Right forelimb (tissue), 1 donor: Measurements from ENCODE around the gene SDR42E2.
"Not testable (repeated sequence)": the region's sequence is repeated elsewhere in the genome, so short reads cannot be mapped to it uniquely, and the experiment has no call there.

Experiments used
- DNase-seq: peaks from one replicate; pipeline ENCODE4 v3.0.0-alpha.2; 2018

SDR42E2 gene

DNA sequence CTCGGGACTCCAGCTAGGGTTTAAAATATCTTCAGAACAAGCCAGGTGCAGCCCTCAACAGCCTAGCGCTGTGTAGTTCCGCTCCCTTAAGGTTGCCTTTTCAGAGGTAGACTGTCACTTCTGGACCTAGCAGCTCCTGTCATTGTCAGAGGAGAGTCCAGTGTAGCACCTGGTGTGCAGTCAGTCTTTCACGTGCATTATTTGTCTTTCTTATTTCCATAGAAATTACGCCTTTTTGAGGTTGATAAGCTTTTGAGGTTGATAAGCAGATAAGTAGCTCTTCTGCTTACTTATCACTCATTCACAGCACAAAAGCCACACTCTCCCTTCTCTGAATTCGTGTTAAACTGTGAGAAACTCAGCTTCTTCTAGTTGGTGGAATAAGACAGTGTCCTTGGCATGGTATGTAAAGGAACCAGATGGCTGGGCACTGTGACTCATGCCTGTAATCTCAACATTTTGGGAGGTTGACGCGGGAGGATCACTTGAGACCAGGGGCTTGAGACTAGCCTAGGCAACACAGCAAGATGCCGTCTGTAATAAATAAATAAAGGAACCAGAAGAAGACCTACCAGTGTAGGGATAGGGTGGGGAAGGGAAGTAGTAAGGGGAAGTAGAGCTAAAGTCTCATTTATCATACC is 54.0 kb downstream of the SDR42E2 start:
- DNase-seq: no peak

DNA sequence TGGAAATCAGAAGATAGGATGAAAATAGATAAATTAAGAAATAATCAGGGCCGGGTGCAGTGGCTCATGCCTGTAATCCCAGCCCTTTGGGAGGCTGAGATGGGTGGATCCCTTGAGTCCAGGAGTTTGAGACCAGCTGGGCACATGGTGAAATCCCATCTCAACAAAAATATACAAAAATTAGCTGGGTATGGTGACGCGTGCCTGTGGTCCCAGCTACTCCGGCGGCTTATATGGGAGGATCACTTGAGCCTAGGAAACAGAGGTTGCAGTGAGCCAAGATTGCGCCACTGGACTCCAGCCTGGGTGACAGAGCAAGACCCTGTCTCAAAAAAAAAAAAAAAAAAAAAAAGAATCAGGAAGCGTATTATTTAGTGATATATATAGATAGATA is 54.5 kb downstream of the SDR42E2 start:
- not testable (repeated sequence) for DNase-seq

DNA sequence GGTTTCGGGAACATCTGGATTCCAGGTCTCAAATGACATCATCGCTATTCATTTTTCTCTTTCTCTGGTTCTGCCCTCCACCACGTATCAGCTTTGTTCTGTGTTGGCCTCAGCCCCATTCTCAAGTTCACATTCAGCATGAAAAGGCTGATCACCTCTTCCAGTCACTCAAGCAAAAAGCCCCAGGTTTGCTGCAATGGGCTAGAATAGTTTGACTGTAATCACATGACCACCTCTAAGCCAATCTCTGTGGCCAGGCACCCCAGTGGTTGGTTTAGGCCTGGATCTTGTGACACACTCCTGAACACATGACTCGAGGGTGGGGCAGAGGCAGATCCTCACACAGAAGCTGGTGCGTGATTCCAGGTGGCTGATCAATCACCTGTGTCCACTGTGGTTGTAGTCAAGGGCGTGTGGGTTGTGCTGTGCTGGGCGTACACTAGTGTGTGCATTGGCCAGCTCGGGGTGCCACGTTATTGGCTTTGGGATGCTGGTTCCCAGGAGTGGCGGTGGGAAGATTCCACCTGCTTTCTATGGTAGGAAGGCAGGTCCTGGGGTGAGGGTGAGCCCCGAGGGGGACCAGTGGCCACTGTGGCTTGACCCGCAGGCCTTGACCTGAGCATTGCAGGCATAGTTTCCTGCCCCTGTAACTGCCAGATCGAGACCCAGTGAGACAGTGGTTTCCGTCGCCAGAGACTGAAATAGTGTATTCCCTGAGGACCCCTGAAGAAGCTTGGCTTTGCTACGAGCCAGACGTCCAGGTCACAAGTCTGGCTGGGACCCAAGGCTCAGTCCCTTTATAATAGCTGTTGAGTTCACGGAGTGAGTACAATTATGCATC is 55.8 kb downstream of the SDR42E2 start:
- no peak for DNase-seq

DNA sequence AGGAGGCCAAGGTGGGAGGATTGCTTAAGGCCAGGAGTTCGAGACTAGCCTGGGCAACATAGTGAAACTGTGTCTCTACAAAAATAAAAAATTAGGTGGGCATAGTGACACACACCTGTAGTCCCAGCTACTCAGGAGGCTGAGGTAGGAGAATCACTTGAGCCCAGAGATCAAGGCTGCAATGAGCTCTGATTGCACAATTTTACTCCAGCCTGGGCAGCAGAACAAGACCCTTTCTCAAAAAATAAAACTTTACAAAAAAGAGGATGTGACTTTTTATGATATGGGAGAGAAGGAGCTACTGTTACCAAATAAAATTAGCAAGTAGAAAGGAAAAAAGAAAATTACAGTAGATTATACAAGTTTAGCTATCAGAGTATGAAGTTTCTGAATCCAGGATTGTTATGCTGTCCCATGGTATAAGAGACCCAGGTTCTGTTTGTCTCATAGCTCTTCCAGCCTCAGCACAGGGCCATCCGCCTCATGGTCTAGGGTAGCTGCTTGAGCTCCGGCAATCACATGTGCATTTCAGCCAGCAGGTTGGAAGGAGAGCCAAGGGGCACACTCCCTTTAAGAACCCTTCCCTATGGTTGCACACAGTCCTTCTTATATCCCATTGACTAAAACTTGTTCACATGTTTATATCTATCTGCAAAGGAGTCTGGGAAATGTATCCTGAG is 57.2 kb downstream of the SDR42E2 start:
- DNase-seq: no peak

DNA sequence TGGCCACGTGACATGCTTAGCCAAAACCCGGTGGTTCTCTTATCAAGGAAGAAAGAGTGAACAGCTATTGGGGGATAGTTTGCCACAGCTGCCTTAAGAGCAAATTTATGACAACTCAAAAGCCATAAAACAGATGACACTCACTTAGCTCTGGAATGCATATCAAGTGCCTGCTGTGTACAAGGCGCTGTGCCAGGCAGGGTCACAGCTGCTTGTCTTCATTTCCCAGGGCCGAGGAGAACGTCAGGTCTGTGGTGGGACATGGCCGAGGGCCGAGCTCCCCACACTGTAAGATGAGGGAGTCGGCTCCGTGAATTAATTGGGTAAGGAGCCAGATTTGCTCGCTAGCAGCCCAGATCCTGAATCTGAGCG is 57.7 kb downstream of the SDR42E2 start:
- peak; percentile 81 for DNase-seq

DNA sequence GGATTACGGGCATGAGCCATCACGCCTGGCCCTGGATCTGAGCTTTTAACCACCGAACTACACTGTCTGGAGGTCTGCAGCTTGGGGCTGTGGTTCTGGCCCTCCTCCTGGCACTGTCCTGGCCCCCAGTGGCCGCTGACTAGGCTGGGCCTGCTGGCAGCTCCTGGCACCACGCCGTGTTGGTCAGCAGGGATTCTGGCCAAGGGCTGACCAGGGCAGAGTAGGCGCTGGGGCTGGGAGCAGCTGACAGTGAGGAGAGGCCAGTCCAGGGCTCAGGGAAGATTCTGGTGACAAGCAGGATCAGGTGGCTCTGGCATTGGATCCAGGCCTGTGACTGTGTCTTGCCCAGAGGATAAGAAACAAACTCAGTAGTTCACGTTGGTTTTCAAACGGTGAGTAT is 58.4 kb downstream of the SDR42E2 start:
- no peak for DNase-seq

DNA sequence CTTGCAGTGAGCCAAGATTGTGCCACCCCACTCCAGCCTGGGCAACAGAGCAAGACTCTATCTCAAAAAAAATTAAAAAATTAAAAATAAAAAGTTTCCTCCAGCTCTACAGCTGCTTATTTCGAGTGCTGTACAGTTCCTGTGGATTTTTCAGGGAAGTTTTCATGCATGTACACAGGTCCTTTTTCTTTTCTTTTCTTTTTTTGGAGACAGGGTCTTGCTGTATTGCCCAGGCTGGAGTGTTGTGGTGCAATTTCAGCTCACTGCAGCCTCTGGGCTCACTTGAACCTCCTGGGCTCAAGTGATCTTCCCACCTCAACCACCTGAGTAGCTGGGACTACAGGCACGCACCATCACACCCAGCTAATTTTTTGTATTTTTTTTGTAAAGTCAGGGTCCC is 59.7 kb downstream of the SDR42E2 start:
- DNase-seq: no peak

DNA sequence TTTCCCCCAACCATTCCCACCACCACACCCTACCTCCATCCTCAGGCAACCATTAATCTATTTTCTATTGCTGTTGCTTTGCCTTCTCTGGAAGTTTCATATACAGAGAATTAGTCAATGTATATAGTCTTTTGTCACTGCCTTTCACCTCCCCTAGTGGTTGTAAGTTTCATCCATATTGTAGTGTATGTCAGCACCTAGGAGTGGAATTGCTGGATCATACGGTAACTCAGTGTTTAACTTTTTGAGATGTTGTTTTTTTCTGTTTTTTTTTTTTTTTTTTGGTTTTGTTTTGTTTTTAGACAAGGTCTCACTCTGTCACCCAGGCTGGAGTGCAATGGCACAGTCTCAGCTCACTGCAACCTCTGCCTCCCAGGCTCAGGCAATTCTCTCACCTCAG is 60.7 kb downstream of the SDR42E2 start:
- no peak for DNase-seq

DNA sequence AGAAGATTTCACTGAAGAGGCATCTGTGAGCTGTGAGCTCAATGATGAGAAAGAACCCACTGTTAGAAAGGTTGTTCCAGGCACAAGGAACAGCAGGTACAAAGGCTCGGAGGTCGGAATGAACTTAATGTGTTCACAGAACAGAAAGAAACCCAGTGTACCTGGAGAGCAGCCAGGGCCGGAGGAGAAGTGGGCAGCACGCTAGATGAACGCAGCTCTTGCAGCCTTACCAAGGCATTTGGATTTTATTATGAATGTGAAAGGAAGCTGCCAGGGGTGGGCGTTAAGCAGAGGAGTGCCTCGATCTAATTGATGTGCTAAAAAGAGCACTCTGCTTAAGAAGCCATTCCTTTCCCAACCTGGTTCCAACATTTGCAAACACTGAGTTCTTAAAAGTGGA is 62.8 kb downstream of the SDR42E2 start:
- no peak for DNase-seq

DNA sequence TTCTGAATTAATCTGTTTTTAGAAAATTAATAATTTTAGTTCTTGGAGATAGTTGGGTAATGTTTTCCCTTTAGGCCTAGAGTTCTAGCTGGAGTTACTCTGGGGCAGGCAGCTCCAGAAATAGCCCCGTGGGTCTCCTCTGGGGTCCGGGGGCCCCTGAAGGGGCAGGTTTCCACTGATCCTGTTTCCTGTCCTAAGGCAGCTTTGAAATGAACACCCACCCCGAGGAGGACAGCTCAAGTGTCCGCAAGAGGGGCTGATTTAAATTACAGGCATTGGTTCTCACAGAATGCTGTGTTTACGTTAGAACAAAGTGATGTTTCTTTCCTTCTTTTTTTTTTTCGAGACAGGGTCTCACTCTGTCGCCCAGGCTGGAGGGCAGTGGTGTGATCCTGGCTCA is 67.6 kb downstream of the SDR42E2 start:
- no peak for DNase-seq

DNA sequence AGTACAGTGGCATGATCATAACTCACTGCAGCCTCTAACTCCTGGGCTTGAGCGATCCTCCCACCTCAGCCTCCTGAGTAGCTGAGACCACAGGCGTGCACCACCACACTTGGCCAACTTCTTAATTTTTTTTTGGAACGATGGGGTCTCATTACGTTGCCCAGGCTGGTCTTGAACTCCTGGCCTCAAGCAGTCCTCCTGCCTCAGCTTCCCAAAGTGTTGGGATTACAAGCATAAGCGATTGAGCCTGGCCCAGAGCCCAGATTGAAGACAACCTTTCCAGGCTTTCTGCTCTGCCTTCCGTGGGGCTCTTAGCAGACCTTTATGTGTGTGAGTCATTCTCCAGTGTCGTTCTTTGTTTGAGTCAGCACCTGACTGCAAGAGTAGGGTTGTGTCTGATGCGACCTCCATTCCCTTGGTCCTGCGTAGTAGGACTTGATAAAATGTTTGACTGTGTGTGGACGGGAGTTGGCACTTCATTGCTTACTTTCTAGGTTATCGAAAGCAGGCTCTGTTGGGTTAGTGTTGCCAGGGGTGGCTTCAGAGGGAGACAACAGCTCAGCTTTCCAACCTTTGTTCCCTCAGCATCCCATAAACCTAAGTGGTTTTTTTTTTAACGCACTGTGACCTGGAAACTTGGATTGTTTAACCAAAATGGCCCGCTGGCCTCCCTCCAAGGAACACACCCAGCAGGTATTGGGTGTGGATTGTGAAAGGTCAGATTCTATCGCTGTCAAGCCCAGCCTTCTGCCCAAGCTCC is 70.2 kb downstream of the SDR42E2 start:
- DNase-seq: no peak

DNA sequence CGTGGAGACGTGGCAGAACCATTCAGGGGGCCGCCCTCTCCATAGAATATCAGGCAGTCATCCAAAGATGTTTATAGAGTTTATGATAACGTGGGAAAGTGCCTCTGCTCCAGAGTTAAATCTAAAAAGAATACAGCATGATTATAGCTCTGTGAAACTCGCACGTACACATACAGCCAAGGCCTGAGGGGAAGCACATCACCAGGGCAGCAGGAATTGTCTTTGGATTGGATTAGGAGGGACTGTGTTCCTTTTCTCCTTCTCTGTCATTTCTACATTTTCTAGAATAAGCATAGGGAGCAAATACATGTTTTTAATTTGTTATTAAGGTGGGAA is 70.7 kb downstream of the SDR42E2 start:
- DNase-seq: no peak

DNA sequence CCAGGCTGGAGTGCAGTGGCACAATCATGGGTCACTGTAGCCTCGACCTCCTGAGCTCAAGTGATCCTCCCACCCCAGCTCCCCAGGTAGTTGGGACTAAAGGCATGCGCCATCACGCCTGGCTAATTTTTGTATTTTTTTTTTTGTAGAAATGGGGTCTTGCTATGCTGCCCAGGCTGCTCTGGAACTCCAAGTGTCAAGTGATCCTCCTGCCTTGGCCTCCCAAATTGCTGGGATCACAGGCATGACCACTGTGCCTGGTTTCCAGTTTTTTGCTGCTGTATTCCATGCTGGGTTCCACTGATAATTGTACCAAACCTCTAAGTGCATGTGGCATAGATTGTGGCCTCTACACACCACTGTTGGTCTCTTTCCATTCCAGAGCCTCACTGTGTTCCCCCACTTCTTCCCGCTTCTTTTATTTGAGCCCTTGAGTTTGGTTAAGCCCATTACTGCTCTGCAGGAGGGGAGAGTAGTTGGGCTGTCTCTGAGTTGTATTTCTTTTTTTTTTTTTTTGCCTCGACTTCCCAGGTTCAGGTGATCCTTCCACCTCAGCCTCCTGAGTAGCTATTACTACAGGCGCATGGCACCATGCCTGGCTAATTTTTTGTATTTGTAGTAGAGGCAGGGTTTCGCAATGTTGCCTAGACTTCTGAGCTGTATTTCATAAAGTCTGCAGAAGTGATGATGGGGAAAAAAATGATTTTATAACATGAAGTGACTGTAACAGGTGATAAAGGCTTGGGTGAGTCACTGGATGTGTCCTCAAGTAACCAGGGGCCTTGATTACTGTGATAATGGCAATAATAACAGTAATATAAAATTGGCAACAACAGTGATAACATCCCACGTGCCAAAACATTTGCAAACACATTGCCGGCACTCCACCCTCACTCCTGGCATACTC is 73.8 kb downstream of the SDR42E2 start:
- DNase-seq: no peak

DNA sequence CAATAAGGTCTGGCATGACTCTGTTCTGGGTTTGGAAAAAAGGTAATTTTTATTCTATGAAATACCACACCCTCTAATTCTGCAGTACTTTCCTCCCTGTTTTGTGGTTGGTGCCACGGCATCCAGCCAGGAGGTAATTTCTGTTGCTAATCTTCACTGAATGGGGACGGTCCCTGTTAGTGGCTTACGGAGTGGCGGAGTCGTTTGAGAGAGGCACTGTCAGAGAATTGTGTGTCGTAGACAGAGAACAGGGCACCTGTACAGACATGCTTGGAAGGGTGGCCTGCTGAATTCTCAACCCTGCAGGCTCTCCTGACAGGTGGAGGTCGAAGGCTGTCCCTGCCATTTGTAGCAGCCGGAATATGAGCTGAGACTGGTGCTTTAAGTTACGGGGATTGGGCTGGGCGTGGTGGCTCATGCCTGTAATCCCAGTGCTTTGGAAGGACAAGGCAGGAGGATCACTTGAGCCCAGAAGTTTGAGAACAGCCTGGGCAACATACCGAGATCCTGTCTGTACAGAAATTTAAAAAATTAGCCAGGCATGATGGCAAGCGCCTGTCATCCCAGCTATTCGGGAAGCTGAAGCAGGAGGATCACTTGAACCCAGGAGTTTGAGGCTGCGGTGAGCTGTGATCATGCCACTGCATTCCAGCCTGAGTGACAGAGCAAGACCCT is 77.0 kb downstream of the SDR42E2 start:
- DNase-seq: no peak

DNA sequence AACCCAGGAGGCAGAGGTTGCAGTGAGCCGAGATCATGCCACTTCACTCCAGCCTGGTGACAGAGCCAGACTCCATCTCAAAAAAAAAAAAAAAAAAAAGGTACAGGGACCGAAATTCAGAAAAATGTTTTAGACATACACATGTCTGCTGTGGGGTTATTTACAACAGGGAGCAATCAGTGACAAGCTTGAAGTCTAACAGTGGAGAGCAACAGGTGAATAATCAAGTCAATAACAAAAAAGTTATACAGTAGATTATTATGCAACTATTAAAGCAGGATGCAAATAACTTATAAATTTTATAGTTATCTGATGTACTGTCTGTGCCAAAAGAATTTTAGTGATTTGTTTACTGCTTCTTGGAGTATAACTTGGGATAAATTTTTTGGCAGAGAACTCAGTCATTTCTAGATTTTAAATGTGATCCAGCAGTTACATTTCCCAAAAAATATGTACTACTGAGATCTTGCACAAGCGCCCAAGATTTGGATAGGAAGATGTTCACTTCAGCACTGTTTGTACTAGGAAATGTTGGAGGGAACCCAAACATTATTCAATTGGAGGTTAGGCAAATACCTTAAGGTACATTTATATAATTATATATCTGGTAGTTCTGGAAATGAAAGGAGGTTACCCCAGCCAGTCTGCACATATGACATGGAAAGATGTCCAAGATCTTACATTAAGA is 77.9 kb downstream of the SDR42E2 start:
- no peak for DNase-seq
